Body of pancreas (tissue), 4 donors: ENCODE results near the gene PSEN1. TPM values are rescaled to one million over a fixed set of nuclear protein-coding genes. Genes with fewer than 3 reads are reported as not detected.

Source experiments
- ATAC-seq: fragments of 150-250 bp; one replicate; pipeline ENCODE4 v1.9.1; 2016
- DNase-seq, 4 donors: peaks; one replicate each; pipeline ENCODE4 v3.0.0-alpha.2; 2019
- H3K27ac ChIP-seq, 4 donors: fragments of 200-600 bp; sonication (generic); 1 replicate in 3 of 4; 2 replicates in 1 of 4; pipeline versions ENCODE4 v1.5.1 to v1.6.1; 2016 to 2019; ENCODE audit warnings: mild to moderate bottlenecking in 1 of 4, mixed read lengths in 1 of 4, moderate library complexity in 1 of 4
- H3K27me3 ChIP-seq, 2 donors: fragments of 200-600 bp; sonication (generic); one replicate each; pipeline ENCODE4 v1.6.0; 2016; ENCODE audit warnings: mild to moderate bottlenecking in 1 of 2
- H3K36me3 ChIP-seq, 2 donors: fragments of 200-600 bp; sonication (generic); replicated peaks in 1 of 2; 2 replicates each; pipeline ENCODE4 v1.5.1; 2016; ENCODE audit warnings: low read depth in 2 of 2; ENCODE audit not compliant: insufficient read depth in 1 of 2
- H3K4me1 ChIP-seq: fragments of 200-600 bp; sonication (generic); one replicate; pipeline ENCODE4 v1.6.0; 2016
- H3K4me3 ChIP-seq, 2 donors: fragments of 200-600 bp; sonication (generic); 1 replicate in 1 of 2; 2 replicates in 1 of 2; pipeline ENCODE4 v1.5.1; 2016 to 2019
- H3K9me3 ChIP-seq, 3 donors: fragments of 200-600 bp; sonication (generic); 1 replicate in 2 of 3; 2 replicates in 1 of 3; pipeline ENCODE4 v1.5.1; 2016
- POLR2A ChIP-seq, 3 donors: fragments of 450-650 bp; IDR thresholded peaks; one replicate each; pipeline ENCODE4 v1.6.1; 2016; ENCODE audit warnings: antibody characterized with exemption in 3 of 3, mild to moderate bottlenecking in 2 of 3
- WGBS, 2 donors: methylation state at CpG; one replicate each; pipeline ENCODE4 v1.1.5; 2017; 5-methylcytosine and 5-hydroxymethylcytosine counted together
- intact Hi-C: fragments of 100-400 bp; cut with DNase I; formaldehyde crosslinking; loops from one replicate; pipeline ENCODE4 v1.15.1; 2023
- total RNA-seq, 2 donors: library from RNA; depleted of rRNA; stranded (reverse); fragments of >200 nt; gene quantifications; one replicate each; pipeline ENCODE4 v1.1.0, GENCODE V29; 2016
- TF ChIP-seq, protein P1 (sequence below), 7 experiments: fragments of 450-650 bp in 4 of 7; fragments of 200-600 bp in 3 of 7; sonication (generic) in 3 of 7; IDR thresholded peaks; one replicate each; pipeline ENCODE4 v1.5.1; 2016 to 2019; ENCODE audit warnings: antibody characterized with exemption in 7 of 7

PSEN1 gene
- total RNA-seq, 2 donors from 2014 or later, result 14.2 to 21.8 TPM

GRCh38 chr14:73258845-73259611 is 122.7 kb downstream of the PSEN1 start:
- 79 to 89% methylated on average over 5 to 20 of the region's 20 CpGs for WGBS, 2 donors
- Histone ChIP-seq H3K9me3 (no peaks in the 10 kb centered on the region), H3K4me3 (no peak overlapping the region), H3K4me1 (no peaks in the 10 kb centered on the region), H3K36me3 (no peaks in the 10 kb centered on the region), H3K27me3 (no peaks in the 10 kb centered on the region), H3K27ac (no peak overlapping the region)
- intact Hi-C loops, result no loop called here
- ATAC-seq (no peak), DNase-seq (no peak)
- no peak for TF ChIP-seq POLR2A (IDR thresholded peaks at IDR 0.05)
- TF ChIP-seq, protein P1, sequence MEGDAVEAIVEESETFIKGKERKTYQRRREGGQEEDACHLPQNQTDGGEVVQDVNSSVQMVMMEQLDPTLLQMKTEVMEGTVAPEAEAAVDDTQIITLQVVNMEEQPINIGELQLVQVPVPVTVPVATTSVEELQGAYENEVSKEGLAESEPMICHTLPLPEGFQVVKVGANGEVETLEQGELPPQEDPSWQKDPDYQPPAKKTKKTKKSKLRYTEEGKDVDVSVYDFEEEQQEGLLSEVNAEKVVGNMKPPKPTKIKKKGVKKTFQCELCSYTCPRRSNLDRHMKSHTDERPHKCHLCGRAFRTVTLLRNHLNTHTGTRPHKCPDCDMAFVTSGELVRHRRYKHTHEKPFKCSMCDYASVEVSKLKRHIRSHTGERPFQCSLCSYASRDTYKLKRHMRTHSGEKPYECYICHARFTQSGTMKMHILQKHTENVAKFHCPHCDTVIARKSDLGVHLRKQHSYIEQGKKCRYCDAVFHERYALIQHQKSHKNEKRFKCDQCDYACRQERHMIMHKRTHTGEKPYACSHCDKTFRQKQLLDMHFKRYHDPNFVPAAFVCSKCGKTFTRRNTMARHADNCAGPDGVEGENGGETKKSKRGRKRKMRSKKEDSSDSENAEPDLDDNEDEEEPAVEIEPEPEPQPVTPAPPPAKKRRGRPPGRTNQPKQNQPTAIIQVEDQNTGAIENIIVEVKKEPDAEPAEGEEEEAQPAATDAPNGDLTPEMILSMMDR (IDR thresholded peaks at IDR 0.05), result no peak

DNA sequence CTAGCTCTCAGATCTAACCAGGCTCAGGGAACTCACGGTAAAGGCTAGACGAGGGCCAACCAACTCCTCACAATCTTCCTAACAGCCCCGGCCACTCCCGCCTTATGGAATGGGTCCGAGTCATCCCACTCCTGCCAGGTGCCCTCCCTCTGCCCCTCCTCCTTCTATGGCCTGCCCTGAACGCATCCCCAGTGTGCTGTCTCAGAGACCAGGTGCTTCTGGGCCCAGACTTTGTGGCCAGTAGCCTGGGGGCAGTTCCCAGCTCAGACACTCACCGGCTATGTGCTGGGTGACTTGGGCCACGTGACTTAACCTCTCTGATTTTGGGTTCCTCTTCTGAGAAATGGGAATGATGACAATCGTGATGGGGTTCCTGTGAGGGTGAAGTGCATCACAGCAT is 123.5 kb downstream of the PSEN1 start:
- H3K36me3 ChIP-seq, result no peaks in the 10 kb centered on the region
- no peak overlapping the region for H3K27ac ChIP-seq
- intact Hi-C loops, result no loop called here
- no peak overlapping the region for H3K4me3 ChIP-seq
- DNase-seq (no peak), ATAC-seq (no peak)
- H3K27me3 ChIP-seq, result no peaks in the 10 kb centered on the region
- no peaks in the 10 kb centered on the region for H3K9me3 ChIP-seq
- no peak for TF ChIP-seq POLR2A (IDR thresholded peaks at IDR 0.05)
- TF ChIP-seq, protein P1 (IDR thresholded peaks at IDR 0.05), result no peak
- no peaks in the 10 kb centered on the region for H3K4me1 ChIP-seq
- WGBS, 2 donors, result 70 to 75% methylated on average over 9 of the region's 9 CpGs

DNA sequence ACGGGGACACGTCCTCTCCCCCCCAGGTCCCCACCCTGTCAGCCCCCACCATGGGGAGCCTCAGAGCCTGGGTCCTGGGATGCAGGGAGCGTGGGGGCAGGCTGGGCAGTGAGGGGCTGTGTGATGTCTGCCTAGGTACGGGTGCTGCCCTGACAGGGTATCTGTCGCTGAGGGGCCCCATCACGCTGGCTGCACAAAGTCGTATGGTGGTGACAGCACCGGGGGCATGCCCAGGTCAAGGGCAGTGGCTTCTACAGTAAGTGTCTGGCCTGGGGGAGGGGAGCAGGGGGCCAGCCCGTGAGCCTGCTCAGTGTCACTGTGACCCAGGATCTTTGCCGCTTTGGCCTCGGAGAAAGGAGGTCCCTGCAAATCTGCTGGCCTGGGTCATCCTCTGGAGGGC is 124.3 kb downstream of the PSEN1 start:
- no peak overlapping the region for H3K27ac ChIP-seq
- TF ChIP-seq POLR2A (IDR thresholded peaks at IDR 0.05), result no peak
- TF ChIP-seq, protein P1 (IDR thresholded peaks at IDR 0.05), result no peak
- intact Hi-C loops, result no loop called here
- no peaks in the 10 kb centered on the region for H3K27me3 ChIP-seq
- DNase-seq, result no peak
- H3K36me3 ChIP-seq, result no peaks in the 10 kb centered on the region
- 65 to 75% methylated on average over 7 to 9 of the region's 11 CpGs for WGBS, 2 donors
- no peak for ATAC-seq
- no peak overlapping the region for H3K4me3 ChIP-seq
- no peaks in the 10 kb centered on the region for H3K4me1 ChIP-seq
- H3K9me3 ChIP-seq, result no peaks in the 10 kb centered on the region

DNA sequence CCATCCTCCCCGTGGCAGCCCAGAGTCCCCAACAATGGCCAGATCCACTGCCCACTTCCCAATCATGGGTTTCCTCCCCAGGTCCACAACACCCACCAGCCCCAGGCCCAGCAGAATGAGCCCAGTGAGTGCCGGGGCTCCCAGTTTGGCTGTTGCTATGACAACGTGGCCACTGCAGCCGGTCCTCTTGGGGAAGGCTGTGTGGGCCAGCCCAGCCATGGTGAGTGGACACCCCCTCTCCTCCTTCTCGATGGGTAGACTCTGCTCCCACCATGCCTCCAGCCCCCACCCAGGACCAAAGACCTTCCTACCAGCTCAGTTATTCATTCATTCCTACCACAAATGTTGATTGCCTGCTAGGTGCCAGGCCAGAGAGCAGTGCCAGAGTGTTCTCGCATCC is 124.8 kb downstream of the PSEN1 start:
- TF ChIP-seq POLR2A (IDR thresholded peaks at IDR 0.05), result no peak
- TF ChIP-seq, protein P1 (IDR thresholded peaks at IDR 0.05), result no peak
- H3K27ac ChIP-seq, result no peak overlapping the region
- H3K27me3 ChIP-seq, result no peaks in the 10 kb centered on the region
- no peak overlapping the region for H3K4me3 ChIP-seq
- ATAC-seq (no peak), DNase-seq (no peak)
- intact Hi-C loops, result no loop called here
- WGBS, 2 donors, result 50 to 72% methylated on average over 3 to 6 of the region's 6 CpGs
- no peaks in the 10 kb centered on the region for H3K4me1 ChIP-seq
- H3K9me3 ChIP-seq, result no peaks in the 10 kb centered on the region
- H3K36me3 ChIP-seq, result no peaks in the 10 kb centered on the region
